Bronchial epithelial cell (primary cell): Measurements from ENCODE around the gene CHCHD10. TPM values are rescaled to one million over a fixed set of nuclear protein-coding genes. Genes with fewer than 3 reads are reported as not detected.

Experiments
- DNase-seq: peaks from one replicate; pipeline ENCODE4 v3.0.0-alpha.2; 2010; ENCODE audit warnings: low read depth
- FAIRE-seq: peaks from 2 replicates; lab custom pipeline; 2011; peaks lifted over from hg19 to GRCh38; lab: Jason Lieb, UNC
- H3K27me3 ChIP-seq: 2 replicates; pipeline ENCODE4 v1.5.1; 2011; ENCODE audit warnings: low read length; ENCODE audit not compliant: control insufficient read depth, insufficient read depth
- H3K36me3 ChIP-seq: 2 replicates; pipeline ENCODE4 v1.5.1; 2011; ENCODE audit warnings: low read length; ENCODE audit not compliant: control insufficient read depth, insufficient read depth
- H3K4me3 ChIP-seq: 2 replicates; pipeline ENCODE4 v1.5.1; 2011; ENCODE audit warnings: mild to moderate bottlenecking, low read depth, low read length, control low read depth
- CTCF ChIP-seq: IDR thresholded peaks from 2 replicates; pipeline ENCODE4 v1.5.1; 2011; ENCODE audit warnings: mild to moderate bottlenecking, moderate library complexity, low read length, control low read depth, inconsistent platforms; ENCODE audit not compliant: insufficient read depth, severe bottlenecking
- total RNA-seq: library from RNA; depleted of rRNA; stranded (reverse); fragments of >200 nt; gene quantifications from 2 replicates; pipeline ENCODE4 v1.2.1, GENCODE V29; 2014

Gene CHCHD10
- total RNA-seq, 1 donor from 2014 or later, result 4.5 TPM

- H3K4me3 ChIP-seq, result no peak overlapping the region
- TF ChIP-seq CTCF, result no peak
- FAIRE-seq (no peak), DNase-seq (no peak)
- H3K36me3 ChIP-seq, result no peaks in the 10 kb centered on the region
- peaks cover 7% of the 10 kb centered on the region for H3K27me3 ChIP-seq
Observed at GRCh38 chr22:23778577-23778900, 10.8 kb upstream of the CHCHD10 start.

GRCh38 chr22:23777776-23778576 is 10.2 kb upstream of the CHCHD10 start:
- FAIRE-seq (peak; percentile 28), DNase-seq (no peak)
- TF ChIP-seq CTCF, result no peak
- Histone ChIP-seq H3K4me3 (no peak overlapping the region), H3K36me3 (no peaks in the 10 kb centered on the region), H3K27me3 (peaks cover 9% of the 10 kb centered on the region)

GRCh38 chr22:23775779-23776375 is 8.1 kb upstream of the CHCHD10 start:
- FAIRE-seq (peak; percentile 28), DNase-seq (no peak)
- H3K4me3 ChIP-seq, result no peak overlapping the region
- TF ChIP-seq CTCF, result no peak
- no peaks in the 10 kb centered on the region for H3K36me3 ChIP-seq
- peaks cover 9% of the 10 kb centered on the region for H3K27me3 ChIP-seq

GRCh38 chr22:23774922-23775436 is 7.2 kb upstream of the CHCHD10 start:
- no peak overlapping the region for H3K4me3 ChIP-seq
- no peak for TF ChIP-seq CTCF
- H3K27me3 ChIP-seq, result peaks cover 9% of the 10 kb centered on the region
- no peak for FAIRE-seq
- no peaks in the 10 kb centered on the region for H3K36me3 ChIP-seq
- no peak for DNase-seq

GRCh38 chr22:23774114-23774921 is 6.5 kb upstream of the CHCHD10 start:
- no peak for TF ChIP-seq CTCF
- no peak for DNase-seq
- no peak for FAIRE-seq

More at GRCh38 chr22:23774114-23774921, 6.5 kb upstream of the CHCHD10 start:
- no peak overlapping the region for H3K4me3 ChIP-seq
- no peaks in the 10 kb centered on the region for H3K36me3 ChIP-seq
- peaks cover 9% of the 10 kb centered on the region for H3K27me3 ChIP-seq
